ENCODE results near the gene RILPL2.
"Not testable (repeated sequence)": the region's sequence is repeated elsewhere in the genome, so short reads cannot be mapped to it uniquely, and the experiment has no call there.

RILPL2 gene

GRCh38 chr12:123449249-123449733 is 12.8 kb upstream of the RILPL2 start:
- DNase-seq: no peak

- no peak for DNase-seq
Observed at GRCh38 chr12:123446333-123446713, 9.8 kb upstream of the RILPL2 start.

- DNase-seq: no peak
Observed at GRCh38 chr12:123445388-123446332, 9.2 kb upstream of the RILPL2 start.

- no peak for DNase-seq
Observed at GRCh38 chr12:123444092-123445026, 7.9 kb upstream of the RILPL2 start.

GRCh38 chr12:123442774-123443173 is 6.3 kb upstream of the RILPL2 start:
- no peak for DNase-seq

GRCh38 chr12:123441523-123442164 is 5.2 kb upstream of the RILPL2 start:
- no peak for DNase-seq

GRCh38 chr12:123435636-123436016 is 858 bp downstream of the RILPL2 start:
- DNase-seq: no peak

- no peak for DNase-seq
Observed at GRCh38 chr12:123433615-123434014, 2.9 kb downstream of the RILPL2 start.

GRCh38 chr12:123431951-123432817 is 4.3 kb downstream of the RILPL2 start:
- not testable (repeated sequence) for DNase-seq

GRCh38 chr12:123429101-123429500 is 7.4 kb downstream of the RILPL2 start:
- not testable (repeated sequence) for DNase-seq

GRCh38 chr12:123428591-123428990 is 7.9 kb downstream of the RILPL2 start:
- DNase-seq: no peak

GRCh38 chr12:123427036-123427769 is 9.3 kb downstream of the RILPL2 start:
- no peak for DNase-seq

GRCh38 chr12:123421314-123421713 is 15.2 kb downstream of the RILPL2 start:
- no peak for DNase-seq

GRCh38 chr12:123410041-123410412 is 26.5 kb downstream of the RILPL2 start:
- no peak for DNase-seq

GRCh38 chr12:123409284-123410040 is 27.0 kb downstream of the RILPL2 start:
- not testable (repeated sequence) for DNase-seq

- not testable (repeated sequence) for DNase-seq
Observed at GRCh38 chr12:123408619-123409018, 27.9 kb downstream of the RILPL2 start.

GRCh38 chr12:123407934-123408333 is 28.6 kb downstream of the RILPL2 start:
- DNase-seq: not testable (repeated sequence)

GRCh38 chr12:123407269-123407668 is 29.2 kb downstream of the RILPL2 start:
- DNase-seq: not testable (repeated sequence)

- DNase-seq: no peak
Observed at GRCh38 chr12:123404581-123404980, 31.9 kb downstream of the RILPL2 start.
